DOHH2 (cell line): ENCODE data around the gene KL.

Source experiments
- EZH2phosphoT487 ChIP-seq: fragments of 200-600 bp; sonication (generic); IDR thresholded peaks from 2 replicates; pipeline ENCODE4 v1.6.1; 2017; ENCODE audit warnings: borderline replicate concordance, mild to moderate bottlenecking, antibody characterized with exemption, low read length, moderate library complexity, mixed read lengths
- TF ChIP-seq, protein P1 (sequence below): fragments of 200-600 bp; sonication (generic); IDR thresholded peaks from one replicate; pipeline ENCODE4 v1.5.1; 2014; ENCODE audit warnings: antibody characterized with exemption, mild to moderate bottlenecking, low read depth, low read length; ENCODE audit not compliant: poor library complexity, severe bottlenecking

- TF ChIP-seq, protein P1, sequence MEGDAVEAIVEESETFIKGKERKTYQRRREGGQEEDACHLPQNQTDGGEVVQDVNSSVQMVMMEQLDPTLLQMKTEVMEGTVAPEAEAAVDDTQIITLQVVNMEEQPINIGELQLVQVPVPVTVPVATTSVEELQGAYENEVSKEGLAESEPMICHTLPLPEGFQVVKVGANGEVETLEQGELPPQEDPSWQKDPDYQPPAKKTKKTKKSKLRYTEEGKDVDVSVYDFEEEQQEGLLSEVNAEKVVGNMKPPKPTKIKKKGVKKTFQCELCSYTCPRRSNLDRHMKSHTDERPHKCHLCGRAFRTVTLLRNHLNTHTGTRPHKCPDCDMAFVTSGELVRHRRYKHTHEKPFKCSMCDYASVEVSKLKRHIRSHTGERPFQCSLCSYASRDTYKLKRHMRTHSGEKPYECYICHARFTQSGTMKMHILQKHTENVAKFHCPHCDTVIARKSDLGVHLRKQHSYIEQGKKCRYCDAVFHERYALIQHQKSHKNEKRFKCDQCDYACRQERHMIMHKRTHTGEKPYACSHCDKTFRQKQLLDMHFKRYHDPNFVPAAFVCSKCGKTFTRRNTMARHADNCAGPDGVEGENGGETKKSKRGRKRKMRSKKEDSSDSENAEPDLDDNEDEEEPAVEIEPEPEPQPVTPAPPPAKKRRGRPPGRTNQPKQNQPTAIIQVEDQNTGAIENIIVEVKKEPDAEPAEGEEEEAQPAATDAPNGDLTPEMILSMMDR = no peak
- no peak for TF ChIP-seq EZH2phosphoT487
Observed at GRCh38 chr13:33111414-33112110, 95.3 kb downstream of the KL start.
